Sigmoid colon (tissue), 7 donors: Measurements from ENCODE around the gene FRY. TPM values are rescaled to one million over a fixed set of nuclear protein-coding genes. Genes with fewer than 3 reads are reported as not detected.
A peak's percentile ranks its signal among the peaks of the same experiment; 100 is the strongest.

ENCODE experiments used
- DNase-seq: peaks from one replicate; pipeline ENCODE4 v3.0.0-alpha.2; 2019
- H3K27ac ChIP-seq, 4 donors: fragments of 200-600 bp; sonication (generic); one replicate each; pipeline ENCODE4 v1.5.1; 2016 to 2019; ENCODE audit warnings: mild to moderate bottlenecking in 1 of 4
- H3K27me3 ChIP-seq, 3 donors: fragments of 200-600 bp; sonication (generic); one replicate each; pipeline ENCODE4 v1.5.1; 2019; ENCODE audit warnings: mild to moderate bottlenecking in 1 of 3
- H3K36me3 ChIP-seq, 4 donors: fragments of 200-600 bp; sonication (generic); one replicate each; pipeline ENCODE4 v1.5.1; 2016 to 2019
- H3K4me1 ChIP-seq, 4 donors: fragments of 200-600 bp; sonication (generic); one replicate each; pipeline ENCODE4 v1.5.1; 2017 to 2019
- H3K4me3 ChIP-seq, 4 donors: fragments of 200-600 bp; sonication (generic); one replicate each; pipeline ENCODE4 v1.5.1; 2017 to 2019; ENCODE audit warnings: mild to moderate bottlenecking in 2 of 4, moderate library complexity in 1 of 4
- H3K9me3 ChIP-seq, 4 donors: fragments of 200-600 bp in 3 of 4; sonication (generic) in 3 of 4; one replicate each; pipeline versions ENCODE4 v1.5.1 to v1.6.1; 2013 to 2019
- EP300 ChIP-seq, 4 donors: sonication (generic); formaldehyde crosslinking; IDR thresholded peaks; one replicate each; pipeline ENCODE4 v1.6.1; 2017; ENCODE audit warnings: antibody characterized with exemption in 4 of 4
- POLR2A ChIP-seq, 2 donors: fragments of 450-650 bp; IDR thresholded peaks; one replicate each; pipeline ENCODE4 v1.6.1; 2016; ENCODE audit warnings: antibody characterized with exemption in 2 of 2, mild to moderate bottlenecking in 2 of 2, moderate library complexity in 2 of 2
- POLR2AphosphoS5 ChIP-seq, 4 donors: sonication (generic); formaldehyde crosslinking; IDR thresholded peaks; one replicate each; pipeline ENCODE4 v1.6.1; 2017; ENCODE audit warnings: antibody characterized with exemption in 4 of 4
- WGBS, 2 donors: extraction: QIAGEN DNeasy Blood & Tissue Kit; methylation state at CpG; one replicate each; pipeline ENCODE4 v1.1.7; 2013; 5-methylcytosine and 5-hydroxymethylcytosine counted together
- intact Hi-C: fragments of 100-400 bp; cut with DNase I; formaldehyde crosslinking; loops from one replicate; pipeline ENCODE4 v1.15.1; 2023
- polyA plus RNA-seq, 3 donors: library from polyadenylated mRNA; stranded (reverse); fragments of 200-250 nt; gene quantifications; one replicate each; pipeline ENCODE4 v1.2.3, GENCODE V29; 2013
- total RNA-seq, 4 donors: library from RNA; depleted of rRNA; stranded (reverse); fragments of >200 nt; gene quantifications; one replicate each; pipeline ENCODE4 v1.1.0, GENCODE V29; 2016
- TF ChIP-seq, protein P1 (sequence below), 4 experiments: fragments of 450-650 bp in 3 of 4; fragments of 200-600 bp in 1 of 4; IDR thresholded peaks; one replicate each; pipeline ENCODE4 v1.5.1; 2016 to 2019; ENCODE audit warnings: antibody characterized with exemption in 4 of 4, mild to moderate bottlenecking in 3 of 4, moderate library complexity in 2 of 4
- donor health status: healthy with polysubstance abuse.
- donor health status: Bipolar disorder and iron deficiency.
- donor health status: healthy.

FRY gene
- total and polyA plus RNA-seq, 7 donors, result 1.4 to 118 (median 26.7) TPM

DNA sequence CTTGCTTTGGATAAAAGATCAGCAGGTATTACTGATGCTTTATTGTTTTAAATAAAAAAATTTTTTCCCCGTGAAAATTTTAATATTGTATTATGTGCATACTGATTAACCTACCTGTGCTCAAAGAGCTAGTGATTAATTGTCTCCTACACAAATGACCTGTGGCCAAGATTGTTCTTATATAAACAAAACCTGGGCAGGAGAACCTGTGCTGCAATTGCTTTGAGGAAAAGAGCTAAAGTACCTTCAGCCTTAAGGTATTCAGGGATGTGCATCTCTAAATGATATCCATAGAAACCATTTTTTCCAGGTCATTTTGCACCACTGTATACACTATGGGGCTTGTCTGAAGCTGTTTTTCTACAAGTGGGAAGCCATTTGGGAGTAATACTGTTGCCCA, 1.2 kb downstream of the FRY start:
- TF ChIP-seq POLR2AphosphoS5 (IDR thresholded peaks at IDR 0.05) (no peak), POLR2A (IDR thresholded peaks at IDR 0.05) (no peak), EP300 (IDR thresholded peaks at IDR 0.05) (no peak)
- TF ChIP-seq, protein P1, sequence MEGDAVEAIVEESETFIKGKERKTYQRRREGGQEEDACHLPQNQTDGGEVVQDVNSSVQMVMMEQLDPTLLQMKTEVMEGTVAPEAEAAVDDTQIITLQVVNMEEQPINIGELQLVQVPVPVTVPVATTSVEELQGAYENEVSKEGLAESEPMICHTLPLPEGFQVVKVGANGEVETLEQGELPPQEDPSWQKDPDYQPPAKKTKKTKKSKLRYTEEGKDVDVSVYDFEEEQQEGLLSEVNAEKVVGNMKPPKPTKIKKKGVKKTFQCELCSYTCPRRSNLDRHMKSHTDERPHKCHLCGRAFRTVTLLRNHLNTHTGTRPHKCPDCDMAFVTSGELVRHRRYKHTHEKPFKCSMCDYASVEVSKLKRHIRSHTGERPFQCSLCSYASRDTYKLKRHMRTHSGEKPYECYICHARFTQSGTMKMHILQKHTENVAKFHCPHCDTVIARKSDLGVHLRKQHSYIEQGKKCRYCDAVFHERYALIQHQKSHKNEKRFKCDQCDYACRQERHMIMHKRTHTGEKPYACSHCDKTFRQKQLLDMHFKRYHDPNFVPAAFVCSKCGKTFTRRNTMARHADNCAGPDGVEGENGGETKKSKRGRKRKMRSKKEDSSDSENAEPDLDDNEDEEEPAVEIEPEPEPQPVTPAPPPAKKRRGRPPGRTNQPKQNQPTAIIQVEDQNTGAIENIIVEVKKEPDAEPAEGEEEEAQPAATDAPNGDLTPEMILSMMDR (IDR thresholded peaks at IDR 0.05), result no peak
- 51 to 82% methylated on average over 1 of the region's 1 CpG for WGBS, 2 donors
- no peaks in the 10 kb centered on the region for H3K9me3 ChIP-seq
- H3K4me1 ChIP-seq, result peaks cover 0 to 66% (median 51%) of the 10 kb centered on the region in 4 donors
- H3K4me3 ChIP-seq, result peak overlapping the region in 2 of 4 donors; percentile 67 to 80
- no peaks in the 10 kb centered on the region for H3K27me3 ChIP-seq
- no peak for DNase-seq
- peak overlapping the region in 3 of 4 donors; percentile 87 to 93 (median 92) for H3K27ac ChIP-seq
- no peaks in the 10 kb centered on the region for H3K36me3 ChIP-seq
- intact Hi-C loops, result loop anchor here (5.0 kb wide), 4 partner anchors 120 to 395 kb away; partner anchors contain the start of gene N4BP2L1

DNA sequence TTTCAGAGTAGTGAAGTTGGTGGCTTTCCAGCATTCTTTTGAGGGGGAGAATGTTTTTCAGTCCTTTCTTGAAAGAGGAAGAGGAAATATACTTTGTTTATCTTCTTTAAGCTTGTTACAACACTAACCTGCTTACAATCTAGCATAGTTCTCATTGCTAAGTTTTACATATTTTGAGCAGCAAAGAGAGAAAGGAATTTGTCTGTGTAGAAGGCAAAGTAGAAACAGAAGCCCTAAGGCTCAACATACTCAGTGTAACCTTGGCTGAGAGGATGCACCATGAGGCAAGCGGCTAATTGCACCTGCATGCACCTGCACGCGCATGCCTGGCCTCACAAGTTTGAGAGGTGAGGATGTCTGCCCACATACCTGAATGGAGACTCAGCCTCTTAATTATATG, 2.2 kb downstream of the FRY start:
- Histone ChIP-seq H3K9me3 (no peaks in the 10 kb centered on the region), H3K27me3 (no peaks in the 10 kb centered on the region), H3K36me3 (no peaks in the 10 kb centered on the region), H3K4me1 (peaks cover 0 to 74% (median 58%) of the 10 kb centered on the region in 4 donors), H3K27ac (peak overlapping the region in 2 of 4 donors; percentile 72 to 93), H3K4me3 (no peak overlapping the region)
- no peak for DNase-seq
- 94 to 98% methylated on average over 3 of the region's 3 CpGs for WGBS, 2 donors
- TF ChIP-seq POLR2AphosphoS5 (IDR thresholded peaks at IDR 0.05), result no peak
- TF ChIP-seq EP300 (IDR thresholded peaks at IDR 0.05), result no peak
- TF ChIP-seq POLR2A (IDR thresholded peaks at IDR 0.05), result no peak
- TF ChIP-seq, protein P1 (IDR thresholded peaks at IDR 0.05), result no peak
- intact Hi-C loops, result loop anchor here (5.0 kb wide), 4 partner anchors 119 to 394 kb away; partner anchors contain the start of gene N4BP2L1

DNA sequence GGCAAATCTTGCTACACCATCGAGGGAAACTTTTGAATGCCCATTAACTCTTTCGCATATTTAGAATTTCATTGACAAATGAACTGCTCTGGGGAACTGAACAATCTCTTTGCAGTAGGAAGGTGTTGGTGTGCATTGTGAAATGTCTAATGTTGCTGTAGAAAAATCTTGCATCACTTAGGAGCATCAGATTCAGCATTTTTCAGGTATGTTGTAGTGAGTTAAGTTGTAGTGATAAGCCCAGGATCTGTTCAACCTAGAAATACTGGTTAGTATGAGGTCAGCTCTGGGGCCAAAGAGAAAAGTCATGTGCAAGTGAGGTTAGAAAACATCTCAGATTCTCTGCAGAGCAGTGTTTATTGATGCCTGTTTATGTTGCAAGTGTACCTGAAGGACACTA, 4.1 kb downstream of the FRY start:
- DNase-seq, result no peak
- Histone ChIP-seq H3K36me3 (no peaks in the 10 kb centered on the region), H3K4me3 (no peak overlapping the region), H3K9me3 (no peaks in the 10 kb centered on the region), H3K4me1 (peaks cover 0 to 84% (median 68%) of the 10 kb centered on the region in 4 donors), H3K27me3 (no peaks in the 10 kb centered on the region), H3K27ac (peak overlapping the region in 3 of 4 donors; percentile 62 to 93 (median 72))
- intact Hi-C loops, result no loop called here
- 91 to 93% methylated on average over 2 of the region's 2 CpGs for WGBS, 2 donors
- TF ChIP-seq POLR2AphosphoS5 (IDR thresholded peaks at IDR 0.05) (no peak), EP300 (IDR thresholded peaks at IDR 0.05) (no peak), POLR2A (IDR thresholded peaks at IDR 0.05) (no peak)
- TF ChIP-seq, protein P1 (IDR thresholded peaks at IDR 0.05), result no peak

DNA sequence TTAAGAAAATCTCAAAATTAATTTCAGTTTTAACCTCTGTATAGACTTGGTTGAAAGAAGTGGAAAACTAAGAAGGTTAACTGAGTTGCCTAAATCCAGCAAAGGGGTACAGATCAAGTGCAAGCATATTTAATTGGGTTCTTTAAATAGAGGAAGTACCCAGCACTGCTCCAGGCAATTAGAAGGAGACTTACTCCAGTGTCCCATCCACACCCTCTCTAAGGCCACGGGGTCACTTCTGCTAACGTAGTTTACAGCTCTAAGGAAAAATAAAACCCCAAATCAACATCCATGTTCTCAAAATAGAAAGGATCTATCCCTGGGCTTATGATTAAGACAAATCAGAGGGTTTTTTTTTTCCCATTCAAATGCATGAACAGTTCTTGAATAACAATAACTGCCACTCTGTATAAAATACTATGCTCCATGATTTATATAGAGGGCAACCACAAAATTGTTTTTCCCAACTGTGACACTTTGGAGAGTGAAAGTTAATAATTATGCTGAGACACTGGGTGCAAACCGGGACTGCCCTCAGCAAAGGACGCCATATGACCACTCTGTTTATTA, 4.6 kb downstream of the FRY start:
- H3K4me3 ChIP-seq, result peak overlapping the region in 3 of 4 donors; percentile 5 to 29 (median 26)
- WGBS, 2 donors, result 9 to 35% methylated on average over 4 of the region's 4 CpGs
- DNase-seq, result no peak
- no peak for TF ChIP-seq POLR2AphosphoS5 (IDR thresholded peaks at IDR 0.05)
- TF ChIP-seq EP300 (IDR thresholded peaks at IDR 0.05), result no peak
- TF ChIP-seq, protein P1 (IDR thresholded peaks at IDR 0.05), result no peak
- TF ChIP-seq POLR2A (IDR thresholded peaks at IDR 0.05), result no peak
- H3K36me3 ChIP-seq, result no peaks in the 10 kb centered on the region
- peak overlapping the region in 3 of 4 donors; percentile 62 to 93 (median 72) for H3K27ac ChIP-seq
- H3K9me3 ChIP-seq, result no peaks in the 10 kb centered on the region
- intact Hi-C loops, result no loop called here
- peaks cover 0 to 81% (median 66%) of the 10 kb centered on the region in 4 donors for H3K4me1 ChIP-seq
- no peaks in the 10 kb centered on the region for H3K27me3 ChIP-seq
